SK-N-SH treated with all-trans-retinoic acid at 6 μM for 48 hours (cell line): ENCODE results near the gene SOX1.

Experiments used
- ESRRG ChIP-seq: fragments of 250-450 bp; sonication (Bioruptor Pico); IDR thresholded peaks from 2 replicates; pipeline ENCODE4 v1.6.1; 2021; ENCODE audit warnings: mild to moderate bottlenecking
- GLIS3 ChIP-seq: fragments of 250-450 bp; sonication (Bioruptor Pico); IDR thresholded peaks from 2 replicates; pipeline ENCODE4 v1.5.0; 2020; ENCODE audit warnings: mild to moderate bottlenecking, moderate library complexity
- ISL1 ChIP-seq: fragments of 250-450 bp; sonication (Bioruptor Pico); IDR thresholded peaks from 2 replicates; pipeline ENCODE4 v2.1.2; 2022; ENCODE audit warnings: mild to moderate bottlenecking, moderate library complexity
- OSR1 ChIP-seq: fragments of 250-450 bp; sonication (Bioruptor Pico); IDR thresholded peaks from 2 replicates; pipeline ENCODE4 v1.8.0; 2022; ENCODE audit warnings: moderate library complexity, mild to moderate bottlenecking, inconsistent platforms
- PPARA ChIP-seq: fragments of 250-450 bp; sonication (Bioruptor Pico); IDR thresholded peaks from 2 replicates; pipeline ENCODE4 v1.5.0; 2020; ENCODE audit warnings: mild to moderate bottlenecking, borderline replicate concordance
- RARB ChIP-seq: fragments of 250-450 bp; sonication (Bioruptor Pico); IDR thresholded peaks from 2 replicates; pipeline ENCODE4 v1.8.0; 2021; ENCODE audit warnings: mild to moderate bottlenecking, moderate library complexity
- TOX ChIP-seq: fragments of 250-450 bp; sonication (Bioruptor Pico); IDR thresholded peaks from 2 replicates; pipeline ENCODE4 v1.8.0; 2021; ENCODE audit warnings: mild to moderate bottlenecking, moderate library complexity, borderline replicate concordance
- TSHZ2 ChIP-seq: fragments of 250-450 bp; sonication (Bioruptor Pico); IDR thresholded peaks from 2 replicates; pipeline ENCODE4 v1.5.0; 2020; ENCODE audit warnings: mild to moderate bottlenecking, moderate library complexity
- ZFP3 ChIP-seq: fragments of 250-450 bp; sonication (Bioruptor Pico); IDR thresholded peaks from 2 replicates; pipeline ENCODE4 v1.5.0; 2020; ENCODE audit warnings: mild to moderate bottlenecking, moderate library complexity
- ZNF565 ChIP-seq: fragments of 450-650 bp; formaldehyde crosslinking; conservative IDR thresholded peaks from 2 replicates; pipeline ENCODE4 v1.5.0; 2020; ENCODE audit warnings: low read depth, mild to moderate bottlenecking, moderate library complexity
- ZNF8 ChIP-seq: fragments of 450-650 bp; formaldehyde crosslinking; IDR thresholded peaks from 2 replicates; pipeline ENCODE4 v1.5.0; 2020; ENCODE audit warnings: mild to moderate bottlenecking, moderate library complexity
- TF ChIP-seq, protein P1 (sequence below): fragments of 250-450 bp; sonication (Bioruptor Pico); IDR thresholded peaks from 2 replicates; pipeline ENCODE4 v1.8.0; 2020; ENCODE audit warnings: mild to moderate bottlenecking, moderate library complexity, borderline replicate concordance
- TF ChIP-seq, protein P2 (sequence below): fragments of 250-450 bp; sonication (Bioruptor Pico); IDR thresholded peaks from 2 replicates; pipeline ENCODE4 v1.5.1; 2020; ENCODE audit warnings: low read depth, mild to moderate bottlenecking, moderate library complexity

DNA sequence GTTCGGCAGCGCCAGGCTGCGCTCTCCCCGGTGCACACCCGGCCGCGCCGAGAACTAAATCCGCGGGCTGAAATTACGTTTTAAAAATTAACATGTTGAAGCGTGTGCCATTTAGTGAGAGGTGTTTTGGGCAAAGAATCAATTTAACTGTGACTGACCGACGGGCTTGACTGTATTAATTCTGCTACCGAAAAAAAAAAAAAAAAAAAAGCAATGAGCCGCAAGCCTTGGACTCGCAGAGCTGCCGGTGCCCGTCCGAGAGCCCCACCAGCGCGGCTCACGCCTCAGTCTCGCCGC is 9.6 kb upstream of the SOX1 start:
- TF ChIP-seq ZFP3 (no peak), GLIS3 (CRISPR knock-in tag) (no peak), ISL1 (CRISPR knock-in tag) (no peak), ZNF565 (CRISPR knock-in tag) (no peak), ZNF8 (CRISPR knock-in tag) (no peak), TOX (CRISPR knock-in tag) (no peak), ESRRG (CRISPR knock-in tag) (no peak), OSR1 (CRISPR knock-in tag) (no peak), RARB (no peak), TSHZ2 (CRISPR knock-in tag) (no peak), PPARA (CRISPR knock-in tag) (no peak)
- TF ChIP-seq, protein P1, sequence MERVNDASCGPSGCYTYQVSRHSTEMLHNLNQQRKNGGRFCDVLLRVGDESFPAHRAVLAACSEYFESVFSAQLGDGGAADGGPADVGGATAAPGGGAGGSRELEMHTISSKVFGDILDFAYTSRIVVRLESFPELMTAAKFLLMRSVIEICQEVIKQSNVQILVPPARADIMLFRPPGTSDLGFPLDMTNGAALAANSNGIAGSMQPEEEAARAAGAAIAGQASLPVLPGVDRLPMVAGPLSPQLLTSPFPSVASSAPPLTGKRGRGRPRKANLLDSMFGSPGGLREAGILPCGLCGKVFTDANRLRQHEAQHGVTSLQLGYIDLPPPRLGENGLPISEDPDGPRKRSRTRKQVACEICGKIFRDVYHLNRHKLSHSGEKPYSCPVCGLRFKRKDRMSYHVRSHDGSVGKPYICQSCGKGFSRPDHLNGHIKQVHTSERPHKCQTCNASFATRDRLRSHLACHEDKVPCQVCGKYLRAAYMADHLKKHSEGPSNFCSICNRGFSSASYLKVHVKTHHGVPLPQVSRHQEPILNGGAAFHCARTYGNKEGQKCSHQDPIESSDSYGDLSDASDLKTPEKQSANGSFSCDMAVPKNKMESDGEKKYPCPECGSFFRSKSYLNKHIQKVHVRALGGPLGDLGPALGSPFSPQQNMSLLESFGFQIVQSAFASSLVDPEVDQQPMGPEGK = no peak
- TF ChIP-seq, protein P2, sequence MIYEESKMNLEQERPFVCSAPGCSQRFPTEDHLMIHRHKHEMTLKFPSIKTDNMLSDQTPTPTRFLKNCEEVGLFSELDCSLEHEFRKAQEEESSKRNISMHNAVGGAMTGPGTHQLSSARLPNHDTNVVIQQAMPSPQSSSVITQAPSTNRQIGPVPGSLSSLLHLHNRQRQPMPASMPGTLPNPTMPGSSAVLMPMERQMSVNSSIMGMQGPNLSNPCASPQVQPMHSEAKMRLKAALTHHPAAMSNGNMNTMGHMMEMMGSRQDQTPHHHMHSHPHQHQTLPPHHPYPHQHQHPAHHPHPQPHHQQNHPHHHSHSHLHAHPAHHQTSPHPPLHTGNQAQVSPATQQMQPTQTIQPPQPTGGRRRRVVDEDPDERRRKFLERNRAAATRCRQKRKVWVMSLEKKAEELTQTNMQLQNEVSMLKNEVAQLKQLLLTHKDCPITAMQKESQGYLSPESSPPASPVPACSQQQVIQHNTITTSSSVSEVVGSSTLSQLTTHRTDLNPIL (CRISPR knock-in tag) = no peak
